Subcutaneous abdominal adipose tissue (tissue), 5 donors: Measurements from ENCODE around the gene CORO2B.

Source experiments
- H3K27ac ChIP-seq: one replicate; pipeline ENCODE4 v1.7.0; 2013; ENCODE audit warnings: low read depth, mild to moderate bottlenecking, inconsistent platforms, low read length, moderate library complexity
- H3K27me3 ChIP-seq, 5 donors: one replicate each; pipeline ENCODE4 v1.7.0; 2013; ENCODE audit warnings: low read length in 5 of 5, inconsistent platforms in 1 of 5; ENCODE audit not compliant: control insufficient read depth in 5 of 5, insufficient read depth in 4 of 5
- H3K36me3 ChIP-seq, 5 donors: one replicate each; pipeline ENCODE4 v1.7.0; 2013; ENCODE audit warnings: low read length in 5 of 5; ENCODE audit not compliant: control insufficient read depth in 5 of 5, insufficient read depth in 5 of 5
- H3K4me1 ChIP-seq, 5 donors: one replicate each; pipeline ENCODE4 v1.7.0; 2013; ENCODE audit warnings: low read length in 5 of 5, mild to moderate bottlenecking in 3 of 5, moderate library complexity in 1 of 5; ENCODE audit not compliant: control insufficient read depth in 5 of 5, insufficient read depth in 5 of 5
- H3K4me3 ChIP-seq, 5 donors: one replicate each; pipeline ENCODE4 v1.7.0; 2013; ENCODE audit warnings: low read length in 5 of 5, low read depth in 1 of 5
- H3K9ac ChIP-seq, 5 donors: one replicate each; pipeline ENCODE4 v1.7.0; 2013; ENCODE audit warnings: low read length in 5 of 5, mild to moderate bottlenecking in 4 of 5, moderate library complexity in 3 of 5
- H3K9me3 ChIP-seq, 5 donors: one replicate each; pipeline ENCODE4 v1.7.0; 2013; ENCODE audit warnings: low read length in 5 of 5; ENCODE audit not compliant: control insufficient read depth in 5 of 5
- donor health status: healthy.
- donor health status: healthy.
- donor health status: healthy.
- donor health status: healthy.
- donor health status: healthy.

The CORO2B gene

DNA sequence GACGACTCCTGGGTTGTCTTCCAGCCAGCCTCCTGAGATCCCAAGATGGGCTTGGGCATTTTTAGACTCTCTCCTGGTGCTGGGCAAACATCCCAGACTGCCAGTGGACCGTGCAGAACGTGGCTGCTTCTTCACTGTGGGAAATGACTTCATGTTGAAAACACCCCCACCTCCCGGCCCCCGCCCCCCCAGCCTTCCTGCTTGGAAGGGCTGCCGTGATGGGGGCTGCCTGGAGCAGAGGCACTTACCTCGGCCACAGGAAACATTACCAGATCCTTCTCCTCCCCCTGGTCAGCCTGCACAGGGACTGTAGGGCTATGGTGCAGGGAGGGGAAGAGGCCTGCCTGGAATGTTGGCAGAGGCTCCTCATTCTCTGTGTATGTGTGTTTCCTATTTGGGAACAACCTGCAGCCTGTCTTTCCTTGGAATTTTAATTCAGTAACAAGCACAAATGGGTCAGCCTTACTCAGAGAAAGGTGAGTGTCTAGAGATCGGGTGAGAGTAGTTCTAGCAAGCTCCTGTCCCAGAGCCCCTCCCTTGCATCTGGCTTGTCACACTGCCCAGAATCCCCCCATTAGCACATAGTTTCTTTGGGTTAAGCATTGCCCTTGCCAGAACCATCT, 151.1 kb downstream of the CORO2B start:
- no peak overlapping the region for H3K27ac ChIP-seq
- H3K9me3 ChIP-seq, result no peaks in the 10 kb centered on the region
- H3K9ac ChIP-seq, result no peak overlapping the region
- no peak overlapping the region for H3K4me3 ChIP-seq
- no peaks in the 10 kb centered on the region for H3K36me3 ChIP-seq
- H3K4me1 ChIP-seq, result peaks cover 6 to 70% (median 37%) of the 10 kb centered on the region in 5 donors
- H3K27me3 ChIP-seq, result no peaks in the 10 kb centered on the region

DNA sequence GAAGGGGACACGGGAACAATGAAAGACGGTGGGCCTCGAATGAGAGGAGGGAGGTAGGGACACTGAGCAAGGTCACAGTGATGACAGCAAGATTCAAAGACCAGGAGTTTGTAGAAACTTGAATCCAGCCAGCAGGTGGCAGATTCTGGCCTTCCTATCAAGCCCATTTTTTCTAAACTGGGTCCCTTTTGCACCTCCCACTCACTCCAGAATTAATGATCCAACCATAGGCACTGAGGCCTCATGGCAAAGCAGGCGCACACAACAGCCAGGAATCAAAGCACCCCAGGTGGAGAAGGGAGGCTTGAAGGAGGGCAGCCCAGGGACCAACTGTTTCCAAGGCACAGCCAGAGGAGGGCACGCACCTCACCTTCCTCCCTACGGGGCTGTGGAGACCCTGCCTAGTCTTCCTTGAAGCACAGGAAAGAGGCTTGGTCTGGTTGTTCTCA, 151.7 kb downstream of the CORO2B start:
- Histone ChIP-seq H3K9ac (no peak overlapping the region), H3K27ac (peak overlapping the region; percentile 13), H3K27me3 (no peaks in the 10 kb centered on the region), H3K9me3 (no peaks in the 10 kb centered on the region), H3K36me3 (no peaks in the 10 kb centered on the region), H3K4me3 (no peak overlapping the region), H3K4me1 (peaks cover 6 to 74% (median 36%) of the 10 kb centered on the region in 5 donors)

DNA sequence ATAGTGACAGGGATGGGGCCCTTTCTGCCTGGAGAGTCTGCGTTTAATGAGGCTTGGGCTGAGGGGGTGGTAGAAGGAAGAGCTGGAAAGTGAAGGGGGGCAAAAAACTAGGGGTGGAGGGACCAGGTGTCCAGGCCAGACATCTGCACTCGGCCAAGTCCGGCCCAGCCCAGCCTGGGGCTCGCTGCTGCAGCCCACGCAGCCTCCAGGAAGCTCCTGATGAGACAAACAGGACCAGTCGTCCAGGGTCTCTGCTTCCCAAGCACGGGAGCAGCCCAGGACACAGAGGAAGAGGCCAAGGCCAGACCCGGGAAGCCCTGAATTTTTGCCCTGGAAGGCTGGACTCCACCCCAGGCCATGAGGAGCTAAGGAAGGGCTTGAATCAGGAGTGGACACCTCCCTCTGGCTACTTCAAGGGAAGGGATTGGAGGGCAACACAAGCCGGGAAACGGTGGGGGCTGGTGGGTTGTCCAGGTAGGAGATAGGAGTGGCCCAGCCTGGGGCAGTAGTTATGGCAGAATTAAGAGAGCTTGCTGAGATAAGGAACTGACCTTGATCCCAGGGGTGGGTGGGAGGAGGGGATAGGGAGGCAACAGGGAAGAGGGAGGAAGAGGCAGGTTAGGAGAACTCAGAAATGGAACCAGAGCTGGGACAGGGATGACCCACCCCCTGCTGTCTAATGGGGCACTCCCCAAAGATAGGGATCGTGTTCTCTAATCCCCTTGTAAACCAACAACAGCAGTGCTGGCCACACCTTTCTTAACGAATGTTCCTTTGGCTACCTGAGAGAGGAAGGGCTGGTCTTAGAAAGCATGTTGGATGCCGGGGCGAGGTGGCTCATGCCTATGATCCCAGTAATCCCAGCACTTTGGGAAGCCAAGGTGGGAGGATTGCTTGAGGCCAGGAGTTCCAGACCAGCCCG, 152.4 kb downstream of the CORO2B start:
- H3K4me3 ChIP-seq, result no peak overlapping the region
- H3K27ac ChIP-seq, result peak overlapping the region; percentile 13
- H3K9me3 ChIP-seq, result no peaks in the 10 kb centered on the region
- H3K36me3 ChIP-seq, result no peaks in the 10 kb centered on the region
- peaks cover 6 to 68% (median 28%) of the 10 kb centered on the region in 5 donors for H3K4me1 ChIP-seq
- H3K27me3 ChIP-seq, result no peaks in the 10 kb centered on the region
- no peak overlapping the region for H3K9ac ChIP-seq

DNA sequence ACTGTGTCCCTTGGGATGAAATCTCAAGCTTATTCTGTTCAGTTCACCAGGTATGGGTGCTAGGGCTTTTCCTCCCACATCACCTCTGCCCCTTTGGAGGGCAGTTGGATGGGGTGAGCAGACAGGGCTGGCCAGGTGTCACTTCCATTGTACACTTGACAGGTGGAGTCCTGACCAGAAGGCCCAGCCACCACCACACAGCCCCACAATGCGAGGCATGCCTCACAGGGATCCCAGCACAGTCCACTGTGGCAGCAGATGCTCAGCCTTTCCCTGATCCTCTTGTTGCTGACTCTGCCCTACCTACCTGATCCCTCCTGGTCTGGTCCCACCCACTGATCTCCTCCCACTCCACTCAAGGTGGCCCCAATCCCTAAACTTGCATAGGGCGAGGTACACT, 153.7 kb downstream of the CORO2B start:
- no peaks in the 10 kb centered on the region for H3K36me3 ChIP-seq
- no peaks in the 10 kb centered on the region for H3K27me3 ChIP-seq
- H3K4me3 ChIP-seq, result no peak overlapping the region
- H3K27ac ChIP-seq, result no peak overlapping the region
- no peak overlapping the region for H3K9ac ChIP-seq
- peaks cover 6 to 63% (median 22%) of the 10 kb centered on the region in 5 donors for H3K4me1 ChIP-seq
- no peaks in the 10 kb centered on the region for H3K9me3 ChIP-seq

DNA sequence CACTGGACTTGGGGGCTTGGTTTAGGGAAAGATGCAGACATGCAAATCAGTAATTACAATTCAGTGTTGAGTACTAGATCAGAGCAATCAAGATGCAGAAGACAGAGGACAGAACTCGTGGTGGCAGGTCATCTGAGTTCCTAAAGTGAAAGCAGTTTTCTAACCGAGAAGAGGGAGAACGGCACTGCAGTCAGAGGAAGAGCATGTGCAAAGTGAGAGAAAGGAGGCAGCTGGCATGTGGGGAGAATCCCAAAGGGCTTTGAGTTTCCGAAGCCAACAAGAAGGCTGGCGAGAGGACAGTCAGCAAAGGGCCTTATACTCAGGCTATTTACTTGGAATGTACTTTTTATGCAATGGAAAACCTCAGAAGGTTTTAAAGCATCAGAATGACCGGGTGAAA, 154.9 kb downstream of the CORO2B start:
- no peak overlapping the region for H3K27ac ChIP-seq
- peak overlapping the region in 1 of 5 donors; percentile 27 for H3K4me3 ChIP-seq
- H3K9ac ChIP-seq, result no peak overlapping the region
- no peaks in the 10 kb centered on the region for H3K9me3 ChIP-seq
- H3K36me3 ChIP-seq, result no peaks in the 10 kb centered on the region
- H3K4me1 ChIP-seq, result peaks cover 6 to 63% (median 22%) of the 10 kb centered on the region in 5 donors
- no peaks in the 10 kb centered on the region for H3K27me3 ChIP-seq

DNA sequence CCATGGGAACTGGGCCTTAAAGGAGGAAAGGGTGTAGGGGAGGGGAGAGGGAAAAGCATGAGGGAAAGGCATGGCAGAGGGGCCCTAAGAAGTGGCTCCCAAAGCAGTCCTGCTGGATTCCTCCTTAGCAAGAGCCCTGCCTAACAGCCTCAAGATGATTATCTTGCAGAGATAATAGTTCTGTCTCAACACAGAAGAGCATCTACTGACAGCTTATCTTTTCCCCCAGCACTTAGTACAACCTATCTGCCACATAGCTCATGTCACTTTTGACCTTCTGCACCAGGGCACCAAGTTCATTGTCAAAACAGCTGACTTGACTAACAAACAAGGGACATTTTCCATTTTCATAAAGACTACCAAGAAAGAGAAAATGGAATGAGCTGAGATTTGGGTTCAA, 155.6 kb downstream of the CORO2B start:
- H3K36me3 ChIP-seq, result no peaks in the 10 kb centered on the region
- no peak overlapping the region for H3K9ac ChIP-seq
- no peaks in the 10 kb centered on the region for H3K27me3 ChIP-seq
- no peak overlapping the region for H3K4me3 ChIP-seq
- no peak overlapping the region for H3K27ac ChIP-seq
- peaks cover 6 to 60% (median 22%) of the 10 kb centered on the region in 5 donors for H3K4me1 ChIP-seq
- H3K9me3 ChIP-seq, result no peaks in the 10 kb centered on the region

DNA sequence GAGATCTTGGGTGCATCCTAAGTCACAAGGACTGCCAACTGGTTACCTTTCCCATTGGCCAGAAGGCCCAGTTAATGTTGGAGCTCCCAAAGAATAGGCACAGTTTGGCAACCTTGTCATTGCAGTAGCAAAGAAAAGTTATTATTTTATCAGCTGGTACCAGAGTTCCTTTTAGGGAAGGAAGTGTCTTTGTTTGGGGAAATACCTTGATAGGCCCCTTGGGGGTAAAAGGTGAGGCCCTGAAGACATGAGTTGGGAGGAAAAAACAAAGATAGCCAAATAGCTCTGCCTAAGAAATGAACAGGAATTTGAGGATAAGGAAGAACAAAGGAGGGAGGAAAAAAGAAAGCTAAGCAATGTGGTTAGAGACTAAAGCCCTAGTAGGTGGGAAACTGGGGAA, 156.1 kb downstream of the CORO2B start:
- no peaks in the 10 kb centered on the region for H3K9me3 ChIP-seq
- no peaks in the 10 kb centered on the region for H3K36me3 ChIP-seq
- no peak overlapping the region for H3K4me3 ChIP-seq
- peaks cover 6 to 56% (median 22%) of the 10 kb centered on the region in 5 donors for H3K4me1 ChIP-seq
- H3K27me3 ChIP-seq, result no peaks in the 10 kb centered on the region
- H3K9ac ChIP-seq, result no peak overlapping the region
- H3K27ac ChIP-seq, result no peak overlapping the region

DNA sequence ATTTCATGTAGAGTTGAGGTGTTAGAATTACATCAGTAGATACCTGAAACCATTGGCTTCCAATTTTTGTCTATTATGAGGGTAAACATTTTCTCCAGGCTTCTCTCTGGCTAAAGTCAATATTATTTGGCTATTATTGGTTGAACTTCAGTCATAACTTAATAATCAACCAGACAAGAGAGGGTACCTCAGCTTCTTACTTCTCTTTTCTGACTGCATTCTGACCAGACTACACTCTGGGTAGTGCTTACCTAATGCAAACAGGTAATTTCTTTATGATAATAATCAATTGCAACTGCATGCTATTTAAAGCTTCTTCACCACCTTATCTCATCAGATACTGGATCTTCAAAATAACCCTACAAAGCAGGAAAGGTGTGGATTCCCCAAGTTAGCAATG, 156.8 kb downstream of the CORO2B start:
- Histone ChIP-seq H3K9ac (no peak overlapping the region), H3K27me3 (no peaks in the 10 kb centered on the region), H3K4me3 (no peak overlapping the region), H3K36me3 (no peaks in the 10 kb centered on the region), H3K9me3 (no peaks in the 10 kb centered on the region), H3K4me1 (peaks cover 2 to 49% (median 14%) of the 10 kb centered on the region in 5 donors), H3K27ac (no peak overlapping the region)

DNA sequence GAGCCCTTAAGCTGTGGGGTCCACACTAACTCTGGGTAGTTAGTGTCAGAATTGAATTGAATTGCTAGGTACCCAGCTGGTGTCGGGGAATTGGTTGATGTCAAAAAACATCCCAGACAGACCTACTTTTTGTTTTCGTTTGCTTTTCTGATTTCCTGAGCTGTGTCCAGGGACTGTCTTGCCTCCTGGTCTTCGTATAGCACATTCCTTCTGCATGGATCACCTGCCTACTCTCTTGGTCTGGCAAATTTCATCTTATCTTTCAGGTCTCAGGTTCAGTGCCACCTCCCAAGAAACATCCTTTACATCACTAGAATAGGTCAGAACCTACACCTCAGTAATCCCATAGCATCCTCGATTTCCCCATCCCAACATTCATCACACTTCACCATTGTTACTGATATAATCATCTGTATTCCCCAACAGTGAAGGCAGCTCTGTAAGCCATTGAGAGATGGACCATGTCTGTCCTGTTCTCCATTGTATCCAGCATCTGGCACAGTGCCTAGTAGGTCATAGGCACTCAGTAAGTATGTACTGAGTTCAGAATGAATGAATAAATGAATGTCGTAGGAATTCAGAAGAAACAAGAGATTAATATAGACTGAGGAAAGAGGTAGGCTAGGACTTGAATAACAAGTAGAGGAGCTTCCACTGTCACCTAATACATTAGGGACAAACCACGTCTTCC, 160.7 kb downstream of the CORO2B start:
- no peaks in the 10 kb centered on the region for H3K36me3 ChIP-seq
- H3K4me1 ChIP-seq, result peaks cover 0 to 11% (median 3%) of the 10 kb centered on the region in 5 donors
- peaks cover 0 to 3% (median 0%) of the 10 kb centered on the region in 5 donors for H3K9me3 ChIP-seq
- no peak overlapping the region for H3K9ac ChIP-seq
- H3K4me3 ChIP-seq, result no peak overlapping the region
- H3K27me3 ChIP-seq, result no peaks in the 10 kb centered on the region
- H3K27ac ChIP-seq, result no peak overlapping the region

DNA sequence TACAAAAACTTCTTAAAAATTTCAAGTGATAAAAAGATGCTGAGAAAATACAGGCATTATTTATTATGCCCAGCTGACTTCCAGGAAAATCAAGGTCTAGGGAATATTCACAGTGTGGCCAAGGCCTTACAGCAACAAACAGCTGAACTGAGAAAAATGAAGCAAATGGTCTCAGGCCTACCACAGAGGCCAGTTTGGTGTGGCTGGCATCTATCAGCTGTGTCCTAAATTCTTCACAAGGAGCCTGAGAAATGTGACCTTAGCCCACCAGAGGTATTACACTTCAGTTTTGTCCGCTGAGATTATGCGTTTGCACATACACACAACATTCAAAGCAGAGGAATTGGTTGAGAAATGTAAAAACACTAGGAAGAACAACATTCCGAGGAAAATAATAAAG, 164.5 kb downstream of the CORO2B start:
- Histone ChIP-seq H3K36me3 (no peaks in the 10 kb centered on the region), H3K4me3 (no peak overlapping the region), H3K27ac (no peak overlapping the region), H3K4me1 (peaks cover 0 to 3% (median 0%) of the 10 kb centered on the region in 5 donors), H3K9ac (no peak overlapping the region), H3K9me3 (peaks cover 0 to 3% (median 0%) of the 10 kb centered on the region in 5 donors), H3K27me3 (no peaks in the 10 kb centered on the region)
